ENCODE results near the gene VSTM2L. TPM values are rescaled to one million over a fixed set of nuclear protein-coding genes. Genes with fewer than 3 reads are reported as not detected.
A peak's percentile ranks its signal among the peaks of the same experiment; 100 is the strongest.

The VSTM2L gene
- polyA plus RNA-seq, 1 of the 3 experiments (the other 2 are of a cell fraction) = 5.1 TPM

GRCh38 chr20:37901654-37902503 lies 1.0 kb upstream of the VSTM2L start (continued):
- TF ChIP-seq FOXM1 (IDR thresholded peaks at IDR 0.05; ENCODE audit: low read depth) = no peak
- no peak for TF ChIP-seq JUND (IDR thresholded peaks at IDR 0.05)
- TF ChIP-seq RFX5 (IDR thresholded peaks at IDR 0.05; ENCODE audit: low read length) = no peak
- TF ChIP-seq TEAD4 (IDR thresholded peaks at IDR 0.05; ENCODE audit: borderline replicate concordance, insufficient read depth) = no peak
- TF ChIP-seq SMC3 (IDR thresholded peaks at IDR 0.05; ENCODE audit: low read depth, low read length) = peak; percentile 70
- no peak for TF ChIP-seq FOSL2 (IDR thresholded peaks at IDR 0.05; ENCODE audit: borderline replicate concordance, low read depth)

- peaks cover 21 to 32% of the 10 kb centered on the region in 2 experiments; a peak in 2 of 4 replicates for H3K4me1 ChIP-seq (ENCODE audit: control insufficient read depth in 1 of 2, insufficient read depth in 2 of 2, low read depth in 1 of 2, low read length in 1 of 2)
- 0 out of 2 replicates have a peak overlapping the region, but pooled peaks have one; percentile 41 for H2AFZ ChIP-seq (ENCODE audit: low read depth)
- WGBS (ENCODE audit: low lambda C conversion rate) = 86% methylated on average over 22 of the region's 67 CpGs
- peak overlapping the region; percentile 25; the same call in 1 of the 2 replicates for H3K9ac ChIP-seq
- POLR2A ChIA-PET = no interaction called here
- H3K9me2 ChIP-seq = no peaks in the 10 kb centered on the region
- no peaks in the 10 kb centered on the region for H4K20me1 ChIP-seq (ENCODE audit: insufficient read depth)
- H3K4me3 ChIP-seq (ENCODE audit: low read depth in 2 of 2, low read length in 1 of 2) = peak overlapping the region; percentile 57 to 60
- peak overlapping the region; percentile 74; the same call in 1 of the 2 replicates for H3K4me2 ChIP-seq
- no peaks in the 10 kb centered on the region for H3F3A ChIP-seq (replicated peaks; ENCODE audit: insufficient read depth)
- DNase-seq = peak; percentile 82
- H3K36me3 ChIP-seq (replicated peaks in 1 of 2; ENCODE audit: control insufficient read depth in 1 of 2, insufficient read depth in 2 of 2, low read length in 1 of 2) = no peaks in the 10 kb centered on the region
- no peak overlapping the region for H3K27ac ChIP-seq (ENCODE audit: low read depth in 2 of 2, low read length in 1 of 2)
- H3K9me3 ChIP-seq = no peaks in the 10 kb centered on the region
- H3K79me2 ChIP-seq (ENCODE audit: insufficient read depth) = no peaks in the 10 kb centered on the region
- no peaks in the 10 kb centered on the region for H3K27me3 ChIP-seq (ENCODE audit: insufficient read depth)
- CTCF ChIA-PET = interaction anchor here (0.8 to 3.3 kb wide), 26 partner anchors 8 to 339 kb away, joined by 3 to 50 read pairs (median 4); partner anchors contain the start of genes RPRD1B and TTI1
- TF ChIP-seq SMC3 (IDR thresholded peaks at IDR 0.05; ENCODE audit: low read depth, low read length) (no peak), RAD21 (IDR thresholded peaks at IDR 0.05; ENCODE audit: low read length) (0 out of 2 replicates have a peak, but pooled peaks have one; percentile 1), EZH2phosphoT487 (IDR thresholded peaks at IDR 0.05; ENCODE audit: borderline replicate concordance, low read depth) (no peak), TEAD4 (IDR thresholded peaks at IDR 0.05; ENCODE audit: borderline replicate concordance, insufficient read depth) (no peak), CTCF (IDR thresholded peaks at IDR 0.05) (peak; percentile 53), USF1 (IDR thresholded peaks at IDR 0.05; ENCODE audit: borderline replicate concordance, low read depth) (no peak), EP300 (IDR thresholded peaks at IDR 0.05; ENCODE audit: borderline replicate concordance in 1 of 2, low read depth in 1 of 2, low read length in 1 of 2) (no peak), CHD2 (IDR thresholded peaks at IDR 0.05; ENCODE audit: low read length, partially characterized antibody) (no peak), MXI1 (IDR thresholded peaks at IDR 0.05; ENCODE audit: low read depth, low read length) (no peak), NRF1 (IDR thresholded peaks at IDR 0.05; ENCODE audit: low read depth, low read length) (no peak), ZBTB33 (IDR thresholded peaks at IDR 0.05; ENCODE audit: borderline replicate concordance, low read depth) (no peak), TCF12 (IDR thresholded peaks at IDR 0.05) (no peak)
Measured at GRCh38 chr20:37903317-37904007, 535 bp downstream of the VSTM2L start.

Measured in SK-N-SH (cell line).